H1 (cell line): ENCODE results near the gene CEP350. TPM values are rescaled to one million over a fixed set of nuclear protein-coding genes. Genes with fewer than 3 reads are reported as not detected.

Source experiments
- BRCA1 ChIP-seq: IDR thresholded peaks from 2 replicates; pipeline ENCODE4 v1.6.1; 2012; ENCODE audit warnings: low read depth, low read length, improper control_type of control experiment
- CBX8 ChIP-seq: fragments of 300-800, 300-1000 bp; sonication (generic); IDR thresholded peaks from 2 replicates; pipeline ENCODE4 v1.7.1; 2016; ENCODE audit warnings: low read depth, low read length, borderline replicate concordance
- CEBPB ChIP-seq: IDR thresholded peaks from 2 replicates; pipeline ENCODE4 v1.6.1; 2012; ENCODE audit warnings: low read depth, low read length
- NRF1 ChIP-seq: IDR thresholded peaks from 2 replicates; pipeline ENCODE4 v1.6.1; 2011; ENCODE audit warnings: mild to moderate bottlenecking, low read depth, low read length, improper control_type of control experiment
- RNF2 ChIP-seq: fragments of 200-900, 300-1000 bp; sonication (generic); IDR thresholded peaks from 2 replicates; pipeline ENCODE4 v1.7.1; 2016; ENCODE audit warnings: borderline replicate concordance, low read depth, mild to moderate bottlenecking, antibody characterized with exemption, low read length; ENCODE audit not compliant: poor library complexity, severe bottlenecking; ENCODE audit errors: missing control alignments
- polyA plus RNA-seq, 7 experiments: library from polyadenylated mRNA; depleted of rRNA in 3 of 7; stranded (reverse) in 5 of 7; unstranded in 2 of 7; fragments of >200 nt in 5 of 7; fragments of 200-250 nt in 2 of 7; gene quantifications; 1 replicate in 5 of 7; 2 replicates in 1 of 7; 4 replicates in 1 of 7; pipeline versions ENCODE4 v1.2.1 to v1.2.3, GENCODE V29; 2011 to 2013; ENCODE audit warnings: missing spikeins in 2 of 7, mixed read lengths in 2 of 7
- total RNA-seq: library from RNA; stranded (reverse); fragmentation: NEBNext Ultra II Directional; extraction: Animal tissue kit (Norgen Biotek cat#: 25700); gene quantifications from 2 replicates; pipeline ENCODE4 v1.2.1, GENCODE V29; 2021

The CEP350 gene
- total and polyA plus RNA-seq, 2 of the 8 experiments (the other 6 are each of a cell fraction or from before 2014, with no cell fraction given) = 5.6 to 39.4 TPM

GRCh38 chr1:180094705-180095295, 140.2 kb downstream of the CEP350 start (continued):
- TF ChIP-seq NRF1 (no peak), BRCA1 (no peak), RNF2 (no peak), CEBPB (no peak), CBX8 (no peak)
